Neural cell (in vitro differentiated cells): ENCODE results near the gene GGT5. TPM values are rescaled to one million over a fixed set of nuclear protein-coding genes. Genes with fewer than 3 reads are reported as not detected.

Experiments used
- H2AFZ ChIP-seq: fragments of 200-600, 300-800 bp; sonication (generic), shearing (Covaris generic); 2 replicates; pipeline ENCODE4 v1.6.0; 2014; ENCODE audit warnings: low read depth, mild to moderate bottlenecking, antibody characterized with exemption, low read length, moderate library complexity
- H3F3A ChIP-seq: fragments of 200-600 bp; shearing (Covaris generic); 2 replicates; pipeline ENCODE4 v1.6.1; 2016; ENCODE audit warnings: mild to moderate bottlenecking, moderate library complexity, mixed read lengths, antibody characterized with exemption, low read length; ENCODE audit not compliant: insufficient read depth, poor library complexity, severe bottlenecking
- H3K27ac ChIP-seq: fragments of 200-600, 300-800 bp; sonication (generic), shearing (Covaris generic); 2 replicates; pipeline ENCODE4 v1.5.1; 2014; ENCODE audit warnings: mild to moderate bottlenecking, low read length, moderate library complexity
- H3K27me3 ChIP-seq: fragments of 300-800, 200-600 bp; sonication (generic), shearing (Covaris generic); 2 replicates; pipeline ENCODE4 v1.6.0; 2014; ENCODE audit warnings: mild to moderate bottlenecking, low read depth, low read length, moderate library complexity; ENCODE audit not compliant: insufficient read depth
- H3K36me3 ChIP-seq: fragments of 300-800, 200-600 bp; sonication (generic), shearing (Covaris generic); 2 replicates; pipeline ENCODE4 v1.5.1; 2014; ENCODE audit warnings: mild to moderate bottlenecking, antibody characterized with exemption, low read length, moderate library complexity; ENCODE audit not compliant: insufficient read depth
- H3K4me2 ChIP-seq: fragments of 300-800, 200-600 bp; sonication (generic), shearing (Covaris generic); 2 replicates; pipeline ENCODE4 v1.6.0; 2014; ENCODE audit warnings: mild to moderate bottlenecking, low read length
- H3K4me3 ChIP-seq: fragments of 300-800, 200-600 bp; sonication (generic), shearing (Covaris generic); 2 replicates; pipeline ENCODE4 v1.5.1; 2014; ENCODE audit warnings: mild to moderate bottlenecking, low read length, moderate library complexity
- H3K79me2 ChIP-seq: fragments of 200-600 bp; shearing (Covaris generic); replicated peaks from 2 replicates; pipeline ENCODE4 v1.6.0; 2014; ENCODE audit warnings: mild to moderate bottlenecking, low read length, moderate library complexity; ENCODE audit not compliant: insufficient read depth
- H3K9ac ChIP-seq: fragments of 300-800, 200-600 bp; sonication (generic), shearing (Covaris generic); 2 replicates; pipeline ENCODE4 v1.6.1; 2016; ENCODE audit warnings: mild to moderate bottlenecking, low read length, mixed read lengths
- H3K9me2 ChIP-seq: fragments of 200-600 bp; shearing (Covaris generic); 2 replicates; pipeline ENCODE4 v1.6.1; 2016; ENCODE audit warnings: mild to moderate bottlenecking, low read length, mixed read lengths; ENCODE audit not compliant: insufficient read depth
- H3K9me3 ChIP-seq: fragments of 200-600, 300-800 bp; sonication (generic), shearing (Covaris generic); 2 replicates; pipeline ENCODE4 v1.6.1; 2016; ENCODE audit warnings: mild to moderate bottlenecking, mixed run types, low read length, moderate library complexity, mixed read lengths
- H4K20me1 ChIP-seq: fragments of 200-600 bp; shearing (Covaris generic); 2 replicates; pipeline ENCODE4 v1.6.1; 2016; ENCODE audit warnings: mild to moderate bottlenecking, mixed run types; ENCODE audit not compliant: insufficient read depth
- EP300 ChIP-seq: fragments of 450-650 bp; conservative IDR thresholded peaks from 2 replicates; pipeline ENCODE4 v1.6.1; 2014; ENCODE audit warnings: antibody characterized with exemption, mild to moderate bottlenecking, moderate library complexity; ENCODE audit not compliant: poor library complexity, severe bottlenecking
- EZH2 ChIP-seq: fragments of 200-600, 300-800 bp; shearing (Covaris generic), sonication (generic); IDR thresholded peaks from 2 replicates; pipeline ENCODE4 v1.6.1; 2014; ENCODE audit warnings: antibody characterized with exemption, low read length, borderline replicate concordance, mild to moderate bottlenecking; ENCODE audit not compliant: insufficient read depth, poor library complexity, severe bottlenecking
- MXI1 ChIP-seq: fragments of 450-650 bp; conservative IDR thresholded peaks from 2 replicates; pipeline ENCODE4 v1.6.1; 2014; ENCODE audit warnings: antibody characterized with exemption, mild to moderate bottlenecking; ENCODE audit not compliant: poor library complexity, severe bottlenecking
- POLR2AphosphoS5 ChIP-seq: IDR thresholded peaks from 2 replicates; pipeline ENCODE4 v1.6.1; 2012
- RAD21 ChIP-seq: fragments of 450-650 bp; conservative IDR thresholded peaks from 2 replicates; pipeline ENCODE4 v1.6.1; 2014; ENCODE audit warnings: antibody characterized with exemption, mild to moderate bottlenecking, moderate library complexity
- SMC3 ChIP-seq: fragments of 450-650 bp; conservative IDR thresholded peaks from 2 replicates; pipeline ENCODE4 v1.6.1; 2014; ENCODE audit warnings: antibody characterized with exemption, mild to moderate bottlenecking, moderate library complexity; ENCODE audit not compliant: poor library complexity
- TAF1 ChIP-seq: IDR thresholded peaks from 2 replicates; pipeline ENCODE4 v1.6.1; 2012; ENCODE audit warnings: low read depth
- polyA plus RNA-seq: library from polyadenylated mRNA; depleted of rRNA; stranded (reverse); fragments of >200 nt; gene quantifications from 2 replicates; pipeline ENCODE4 v1.2.3, GENCODE V29; 2014
- TF ChIP-seq, protein P1 (sequence below): fragments of 450-650 bp; IDR thresholded peaks from 2 replicates; pipeline ENCODE4 v1.5.1; 2014; ENCODE audit warnings: antibody characterized with exemption, mild to moderate bottlenecking, moderate library complexity; ENCODE audit not compliant: poor library complexity, severe bottlenecking
- TF ChIP-seq, protein P2 (sequence below): IDR thresholded peaks from 2 replicates; pipeline ENCODE4 v1.6.1; 2012; ENCODE audit warnings: borderline replicate concordance

Gene GGT5
- polyA plus RNA-seq, 1 donor from 2014 or later: 0.12 TPM

DNA sequence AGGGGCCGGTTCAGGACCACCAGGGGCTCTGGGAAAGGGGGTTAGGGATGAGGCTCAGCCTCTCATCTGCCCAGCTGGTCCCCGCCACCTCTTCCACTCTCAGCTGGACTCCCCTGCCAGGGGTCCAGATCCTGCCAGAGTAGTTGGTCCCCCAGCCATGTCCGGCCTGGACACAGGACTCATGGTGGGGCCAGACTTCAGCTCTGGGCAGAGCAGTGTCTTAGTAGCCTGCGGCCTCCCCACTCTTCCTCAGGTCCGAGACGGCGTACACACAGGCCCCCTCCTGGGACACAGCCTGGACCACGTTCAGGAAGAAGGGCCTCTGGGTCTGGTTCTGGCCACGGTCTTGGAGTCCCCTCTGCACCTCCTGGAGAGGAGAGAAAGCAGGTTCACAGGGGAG, 25.1 kb downstream of the GGT5 start:
- no peaks in the 10 kb centered on the region for H3K9me2 ChIP-seq
- H3K27ac ChIP-seq: no peak overlapping the region
- no peaks in the 10 kb centered on the region for H3K36me3 ChIP-seq
- TF ChIP-seq, protein P1, sequence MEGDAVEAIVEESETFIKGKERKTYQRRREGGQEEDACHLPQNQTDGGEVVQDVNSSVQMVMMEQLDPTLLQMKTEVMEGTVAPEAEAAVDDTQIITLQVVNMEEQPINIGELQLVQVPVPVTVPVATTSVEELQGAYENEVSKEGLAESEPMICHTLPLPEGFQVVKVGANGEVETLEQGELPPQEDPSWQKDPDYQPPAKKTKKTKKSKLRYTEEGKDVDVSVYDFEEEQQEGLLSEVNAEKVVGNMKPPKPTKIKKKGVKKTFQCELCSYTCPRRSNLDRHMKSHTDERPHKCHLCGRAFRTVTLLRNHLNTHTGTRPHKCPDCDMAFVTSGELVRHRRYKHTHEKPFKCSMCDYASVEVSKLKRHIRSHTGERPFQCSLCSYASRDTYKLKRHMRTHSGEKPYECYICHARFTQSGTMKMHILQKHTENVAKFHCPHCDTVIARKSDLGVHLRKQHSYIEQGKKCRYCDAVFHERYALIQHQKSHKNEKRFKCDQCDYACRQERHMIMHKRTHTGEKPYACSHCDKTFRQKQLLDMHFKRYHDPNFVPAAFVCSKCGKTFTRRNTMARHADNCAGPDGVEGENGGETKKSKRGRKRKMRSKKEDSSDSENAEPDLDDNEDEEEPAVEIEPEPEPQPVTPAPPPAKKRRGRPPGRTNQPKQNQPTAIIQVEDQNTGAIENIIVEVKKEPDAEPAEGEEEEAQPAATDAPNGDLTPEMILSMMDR: no peak
- TF ChIP-seq EP300 (no peak), SMC3 (no peak), EZH2 (no peak), MXI1 (no peak), RAD21 (no peak), TAF1 (no peak), POLR2AphosphoS5 (no peak)
- TF ChIP-seq, protein P2, sequence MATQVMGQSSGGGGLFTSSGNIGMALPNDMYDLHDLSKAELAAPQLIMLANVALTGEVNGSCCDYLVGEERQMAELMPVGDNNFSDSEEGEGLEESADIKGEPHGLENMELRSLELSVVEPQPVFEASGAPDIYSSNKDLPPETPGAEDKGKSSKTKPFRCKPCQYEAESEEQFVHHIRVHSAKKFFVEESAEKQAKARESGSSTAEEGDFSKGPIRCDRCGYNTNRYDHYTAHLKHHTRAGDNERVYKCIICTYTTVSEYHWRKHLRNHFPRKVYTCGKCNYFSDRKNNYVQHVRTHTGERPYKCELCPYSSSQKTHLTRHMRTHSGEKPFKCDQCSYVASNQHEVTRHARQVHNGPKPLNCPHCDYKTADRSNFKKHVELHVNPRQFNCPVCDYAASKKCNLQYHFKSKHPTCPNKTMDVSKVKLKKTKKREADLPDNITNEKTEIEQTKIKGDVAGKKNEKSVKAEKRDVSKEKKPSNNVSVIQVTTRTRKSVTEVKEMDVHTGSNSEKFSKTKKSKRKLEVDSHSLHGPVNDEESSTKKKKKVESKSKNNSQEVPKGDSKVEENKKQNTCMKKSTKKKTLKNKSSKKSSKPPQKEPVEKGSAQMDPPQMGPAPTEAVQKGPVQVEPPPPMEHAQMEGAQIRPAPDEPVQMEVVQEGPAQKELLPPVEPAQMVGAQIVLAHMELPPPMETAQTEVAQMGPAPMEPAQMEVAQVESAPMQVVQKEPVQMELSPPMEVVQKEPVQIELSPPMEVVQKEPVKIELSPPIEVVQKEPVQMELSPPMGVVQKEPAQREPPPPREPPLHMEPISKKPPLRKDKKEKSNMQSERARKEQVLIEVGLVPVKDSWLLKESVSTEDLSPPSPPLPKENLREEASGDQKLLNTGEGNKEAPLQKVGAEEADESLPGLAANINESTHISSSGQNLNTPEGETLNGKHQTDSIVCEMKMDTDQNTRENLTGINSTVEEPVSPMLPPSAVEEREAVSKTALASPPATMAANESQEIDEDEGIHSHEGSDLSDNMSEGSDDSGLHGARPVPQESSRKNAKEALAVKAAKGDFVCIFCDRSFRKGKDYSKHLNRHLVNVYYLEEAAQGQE: no peak
- no peaks in the 10 kb centered on the region for H3K79me2 ChIP-seq
- no peak overlapping the region for H3K4me3 ChIP-seq
- H4K20me1 ChIP-seq: no peaks in the 10 kb centered on the region
- no peak overlapping the region for H3K9ac ChIP-seq
- H2AFZ ChIP-seq: no peak overlapping the region
- H3K9me3 ChIP-seq: no peaks in the 10 kb centered on the region
- H3K27me3 ChIP-seq: no peaks in the 10 kb centered on the region
- H3K4me2 ChIP-seq: no peak overlapping the region
- no peaks in the 10 kb centered on the region for H3F3A ChIP-seq

DNA sequence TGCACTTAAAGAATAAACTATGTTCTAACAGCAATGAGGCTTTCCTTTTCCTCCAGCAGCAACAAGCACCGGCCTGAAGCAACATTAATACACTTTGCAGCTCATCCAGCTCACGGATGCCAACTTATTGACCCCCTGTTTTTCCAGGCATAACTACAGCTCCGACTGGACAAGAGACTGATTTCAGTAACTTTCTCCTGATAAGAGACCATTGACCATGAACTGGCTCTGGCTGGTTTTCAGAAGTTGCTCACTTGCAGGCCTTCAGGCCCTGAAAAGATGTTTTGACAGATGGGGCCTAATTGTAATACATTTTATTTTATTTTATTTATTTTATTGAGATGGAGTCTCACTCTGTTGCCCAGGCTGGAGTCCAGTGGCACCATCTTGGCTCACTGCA, 27.5 kb downstream of the GGT5 start:
- H3K36me3 ChIP-seq: no peaks in the 10 kb centered on the region
- H3F3A ChIP-seq: no peaks in the 10 kb centered on the region
- TF ChIP-seq EP300: no peak
- TF ChIP-seq SMC3: no peak
- TF ChIP-seq, protein P1: no peak
- no peak for TF ChIP-seq MXI1
- no peak for TF ChIP-seq RAD21
- TF ChIP-seq, protein P2: no peak
- TF ChIP-seq POLR2AphosphoS5: no peak
- TF ChIP-seq TAF1: no peak
- no peak for TF ChIP-seq EZH2
- H3K9ac ChIP-seq: no peak overlapping the region
- H3K27me3 ChIP-seq: no peaks in the 10 kb centered on the region
- no peak overlapping the region for H3K4me2 ChIP-seq
- H3K4me3 ChIP-seq: no peak overlapping the region
- no peak overlapping the region for H3K27ac ChIP-seq
- no peaks in the 10 kb centered on the region for H3K9me2 ChIP-seq
- H2AFZ ChIP-seq: no peak overlapping the region
- H3K9me3 ChIP-seq: no peaks in the 10 kb centered on the region
- H3K79me2 ChIP-seq: no peaks in the 10 kb centered on the region
- no peaks in the 10 kb centered on the region for H4K20me1 ChIP-seq
